ENCODE data around the gene YBX1.
"Not testable (repeated sequence)": the region's sequence is repeated elsewhere in the genome, so short reads cannot be mapped to it uniquely, and the experiment has no call there.

The YBX1 gene

DNA sequence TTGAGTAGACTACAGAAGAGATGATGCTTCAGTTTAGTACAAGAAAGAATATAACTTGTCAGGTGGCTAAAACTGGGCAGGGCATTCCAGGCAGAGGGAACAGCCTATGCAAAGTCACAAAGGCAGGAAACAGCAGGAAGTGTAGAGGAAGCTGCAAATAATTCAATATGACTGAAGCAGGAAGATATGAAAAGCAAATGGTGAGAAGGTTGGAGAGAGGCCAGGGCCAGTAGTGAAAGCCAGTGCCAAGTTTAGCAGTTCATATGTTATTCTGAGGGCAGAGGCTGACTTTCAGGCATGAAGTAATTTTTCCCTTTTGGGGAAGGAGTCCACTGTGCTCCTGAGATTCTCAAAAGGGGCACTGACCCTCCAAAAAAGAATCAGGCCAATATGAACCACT, 8.0 kb upstream of the YBX1 start:
- no peak overlapping the region for H3K4me3 ChIP-seq (ENCODE audit: insufficient read depth, low read depth, low read length, poor library complexity, severe bottlenecking)
- DNase-seq = no peak
- H3K27me3 ChIP-seq (replicated peaks; ENCODE audit: control insufficient read depth, insufficient read depth, low read length, poor library complexity, severe bottlenecking) = no peaks in the 10 kb centered on the region
- H3K27ac ChIP-seq (ENCODE audit: insufficient read depth, low read length, poor library complexity, severe bottlenecking) = no peak overlapping the region
- no peaks in the 10 kb centered on the region for H3K4me1 ChIP-seq (ENCODE audit: control insufficient read depth, insufficient read depth, low read length, poor library complexity, severe bottlenecking)
- H3K9me3 ChIP-seq (ENCODE audit: control insufficient read depth, low read length) = no peaks in the 10 kb centered on the region
- peaks cover 32% of the 10 kb centered on the region for H3K36me3 ChIP-seq (ENCODE audit: control insufficient read depth, insufficient read depth, low read length)

DNA sequence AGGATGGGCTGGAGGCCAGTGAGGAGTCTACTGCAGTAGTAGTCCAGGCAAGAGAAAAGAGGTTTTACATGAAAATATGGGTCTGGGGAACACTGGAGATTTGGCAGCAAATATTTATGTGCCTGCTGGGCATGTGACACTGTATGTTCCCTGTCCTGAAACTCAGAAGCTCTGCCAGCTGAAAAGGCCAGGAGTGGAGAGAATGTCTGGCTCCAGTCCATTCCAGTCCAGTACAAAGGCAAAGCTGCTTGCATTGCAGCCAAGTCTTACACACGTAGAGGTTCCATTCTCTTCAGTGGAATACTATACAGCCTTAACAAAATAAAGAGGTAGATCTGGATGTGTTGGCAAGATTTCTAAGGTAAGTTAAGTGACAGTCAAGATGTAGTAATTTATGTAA, 7.5 kb upstream of the YBX1 start:
- Histone ChIP-seq H3K4me3 (ENCODE audit: insufficient read depth, low read depth, low read length, poor library complexity, severe bottlenecking) (no peak overlapping the region), H3K4me1 (ENCODE audit: control insufficient read depth, insufficient read depth, low read length, poor library complexity, severe bottlenecking) (no peaks in the 10 kb centered on the region), H3K27ac (ENCODE audit: insufficient read depth, low read length, poor library complexity, severe bottlenecking) (no peak overlapping the region), H3K9me3 (ENCODE audit: control insufficient read depth, low read length) (no peaks in the 10 kb centered on the region), H3K36me3 (ENCODE audit: control insufficient read depth, insufficient read depth, low read length) (peaks cover 31% of the 10 kb centered on the region), H3K27me3 (replicated peaks; ENCODE audit: control insufficient read depth, insufficient read depth, low read length, poor library complexity, severe bottlenecking) (no peaks in the 10 kb centered on the region)
- DNase-seq = no peak

DNA sequence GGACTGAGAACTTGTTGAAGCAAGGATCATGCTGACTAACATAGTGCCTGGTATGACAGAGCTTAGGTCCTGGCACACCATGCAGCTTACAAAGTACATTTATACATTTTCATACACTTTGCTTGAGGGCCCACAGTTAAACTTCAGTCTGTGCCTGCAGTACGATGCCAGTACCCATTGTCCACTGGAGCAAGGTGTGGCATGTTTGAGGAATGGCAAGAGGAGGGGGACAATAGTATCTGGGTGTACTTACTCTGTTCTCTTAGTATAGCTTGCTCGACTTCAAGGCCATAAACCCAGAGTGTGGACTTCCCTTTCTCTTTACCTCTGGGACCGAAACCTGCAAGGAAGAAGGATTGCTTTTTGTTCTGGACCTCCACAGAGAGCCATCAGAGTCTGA, 6.8 kb upstream of the YBX1 start:
- H3K4me3 ChIP-seq (ENCODE audit: insufficient read depth, low read depth, low read length, poor library complexity, severe bottlenecking) = no peak overlapping the region
- peaks cover 24% of the 10 kb centered on the region for H3K36me3 ChIP-seq (ENCODE audit: control insufficient read depth, insufficient read depth, low read length)
- H3K27ac ChIP-seq (ENCODE audit: insufficient read depth, low read length, poor library complexity, severe bottlenecking) = no peak overlapping the region
- H3K4me1 ChIP-seq (ENCODE audit: control insufficient read depth, insufficient read depth, low read length, poor library complexity, severe bottlenecking) = no peaks in the 10 kb centered on the region
- no peaks in the 10 kb centered on the region for H3K27me3 ChIP-seq (replicated peaks; ENCODE audit: control insufficient read depth, insufficient read depth, low read length, poor library complexity, severe bottlenecking)
- H3K9me3 ChIP-seq (ENCODE audit: control insufficient read depth, low read length) = no peaks in the 10 kb centered on the region
- DNase-seq = no peak

DNA sequence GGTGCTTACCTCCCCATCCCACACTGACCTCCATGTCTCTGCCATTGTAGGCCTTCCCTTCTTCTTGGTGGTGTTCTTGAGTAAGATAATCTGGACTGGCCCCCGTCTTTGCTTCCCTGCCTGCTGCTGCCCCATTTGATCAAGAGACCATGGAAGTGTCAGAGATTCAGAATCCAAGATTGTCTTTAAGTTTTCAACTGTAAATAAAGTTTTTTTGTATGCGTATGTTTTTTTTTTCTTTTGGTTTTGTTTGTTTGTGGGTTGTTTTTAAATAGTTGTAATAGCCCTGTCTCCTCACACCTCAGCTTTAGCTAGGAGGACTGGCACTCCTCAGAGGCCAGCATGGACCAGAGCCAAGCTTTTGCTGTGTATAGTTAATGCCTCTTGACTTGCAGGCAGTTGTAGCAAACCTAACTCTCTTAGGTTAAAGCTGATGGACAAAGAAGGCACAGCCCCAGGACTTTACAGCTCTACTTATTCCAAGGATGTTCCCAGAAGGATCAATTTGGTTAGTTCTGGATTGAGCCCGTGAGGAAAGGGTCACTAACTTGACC, 5.6 kb upstream of the YBX1 start:
- H3K27ac ChIP-seq (ENCODE audit: insufficient read depth, low read length, poor library complexity, severe bottlenecking) = no peak overlapping the region

DNA sequence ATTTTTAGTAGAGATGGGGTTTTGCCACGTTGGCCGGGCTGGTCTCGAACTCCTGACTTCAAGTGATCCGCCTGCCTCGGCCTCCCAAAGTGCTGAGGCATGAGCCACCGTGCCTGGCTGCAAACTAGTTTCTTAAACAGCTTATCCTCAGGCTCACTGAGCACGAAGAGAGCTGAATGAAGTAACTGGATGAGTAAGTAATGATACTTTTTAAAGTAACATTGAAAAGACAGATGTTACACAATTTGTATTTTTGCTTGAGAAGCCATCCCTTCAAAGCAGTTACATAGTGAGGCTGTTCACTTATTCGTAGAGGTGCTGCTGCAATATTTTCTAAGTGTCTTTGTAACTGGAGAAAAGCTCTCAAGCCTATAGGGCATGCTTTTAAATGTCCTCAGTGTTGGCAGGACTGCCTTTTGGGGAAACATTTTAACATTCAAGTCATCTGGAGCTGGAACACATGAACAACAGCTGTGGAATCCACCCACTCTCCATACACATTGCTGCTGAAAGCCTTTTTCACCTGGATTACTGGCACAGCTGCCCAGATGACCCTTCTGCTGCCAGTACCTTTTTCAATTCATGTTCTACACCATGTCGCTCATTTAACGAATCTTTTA, 2.7 kb upstream of the YBX1 start:
- H3K36me3 ChIP-seq (ENCODE audit: control insufficient read depth, insufficient read depth, low read length) = peaks cover 13% of the 10 kb centered on the region
- DNase-seq = no peak
- H3K9me3 ChIP-seq (ENCODE audit: control insufficient read depth, low read length) = no peaks in the 10 kb centered on the region
- H3K4me3 ChIP-seq (ENCODE audit: insufficient read depth, low read depth, low read length, poor library complexity, severe bottlenecking) = no peak overlapping the region
- H3K27ac ChIP-seq (ENCODE audit: insufficient read depth, low read length, poor library complexity, severe bottlenecking) = no peak overlapping the region
- peaks cover 8% of the 10 kb centered on the region for H3K4me1 ChIP-seq (ENCODE audit: control insufficient read depth, insufficient read depth, low read length, poor library complexity, severe bottlenecking)
- no peaks in the 10 kb centered on the region for H3K27me3 ChIP-seq (replicated peaks; ENCODE audit: control insufficient read depth, insufficient read depth, low read length, poor library complexity, severe bottlenecking)

More for the DNA sequence above, 5.6 kb upstream of the YBX1 start:
- Histone ChIP-seq H3K27me3 (replicated peaks; ENCODE audit: control insufficient read depth, insufficient read depth, low read length, poor library complexity, severe bottlenecking) (no peaks in the 10 kb centered on the region), H3K4me3 (ENCODE audit: insufficient read depth, low read depth, low read length, poor library complexity, severe bottlenecking) (no peak overlapping the region), H3K9me3 (ENCODE audit: control insufficient read depth, low read length) (no peaks in the 10 kb centered on the region), H3K4me1 (ENCODE audit: control insufficient read depth, insufficient read depth, low read length, poor library complexity, severe bottlenecking) (peaks cover 2% of the 10 kb centered on the region), H3K36me3 (ENCODE audit: control insufficient read depth, insufficient read depth, low read length) (peaks cover 23% of the 10 kb centered on the region)
- DNase-seq = no peak

DNA sequence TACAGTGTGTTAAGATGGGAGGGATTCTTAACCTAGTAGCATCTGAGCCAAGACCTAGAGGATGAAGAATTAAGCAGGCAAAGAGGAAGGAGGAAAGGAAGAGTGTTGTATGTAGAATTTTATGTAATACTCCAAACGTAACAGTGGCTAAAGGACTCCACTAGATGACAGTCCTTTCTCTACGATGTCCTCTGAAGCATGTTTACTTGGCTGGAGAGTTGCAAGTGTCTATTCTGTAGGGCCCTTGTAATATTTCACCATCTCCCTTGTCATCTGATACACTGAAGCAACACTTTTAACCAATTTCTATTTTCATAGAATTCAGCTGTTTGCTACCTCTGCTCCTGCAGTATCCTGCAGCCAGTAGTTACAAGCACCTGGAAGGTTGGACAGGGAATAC, 2.2 kb upstream of the YBX1 start:
- H3K4me3 ChIP-seq (ENCODE audit: insufficient read depth, low read depth, low read length, poor library complexity, severe bottlenecking) = no peak overlapping the region
- no peaks in the 10 kb centered on the region for H3K27me3 ChIP-seq (replicated peaks; ENCODE audit: control insufficient read depth, insufficient read depth, low read length, poor library complexity, severe bottlenecking)
- H3K9me3 ChIP-seq (ENCODE audit: control insufficient read depth, low read length) = no peaks in the 10 kb centered on the region

DNA sequence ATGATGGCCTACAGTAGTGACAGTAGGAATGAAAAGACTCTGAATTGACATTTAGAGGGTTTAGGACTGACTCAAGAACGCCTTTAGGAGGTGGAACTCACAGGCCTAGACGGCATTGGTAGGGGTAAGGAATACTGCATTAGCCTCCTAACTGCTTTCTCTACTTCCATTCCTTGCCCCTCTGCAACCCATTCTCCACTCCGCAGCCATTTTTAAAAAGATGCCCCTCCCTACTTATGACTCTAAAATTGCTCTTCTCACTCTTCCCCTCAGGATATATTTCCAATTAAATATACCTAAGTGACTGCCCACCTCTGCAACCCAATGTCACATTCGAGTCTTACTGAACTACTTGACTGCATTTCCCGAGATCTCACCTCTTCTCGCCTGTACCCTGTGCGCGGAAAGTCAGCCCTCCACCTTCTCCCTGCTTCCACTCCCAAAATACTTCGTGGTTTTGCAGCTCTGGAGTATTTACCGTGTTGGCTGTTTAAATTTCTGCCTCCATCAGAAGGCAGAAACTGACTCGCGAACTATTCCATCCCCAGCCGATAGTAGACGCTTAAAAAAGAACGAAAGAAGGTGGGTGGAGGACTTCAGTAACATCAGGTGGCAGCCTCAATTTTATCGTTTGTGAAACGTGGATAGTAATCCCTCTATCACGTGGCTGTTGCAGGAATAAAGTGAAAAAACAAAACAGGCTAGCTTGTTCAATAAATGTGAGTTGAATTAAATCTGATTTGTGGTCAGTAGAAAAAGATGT, 1.1 kb upstream of the YBX1 start:
- H3K4me1 ChIP-seq (ENCODE audit: control insufficient read depth, insufficient read depth, low read length, poor library complexity, severe bottlenecking) = peaks cover 23% of the 10 kb centered on the region
- peak overlapping the region; percentile 87 for H3K27ac ChIP-seq (ENCODE audit: insufficient read depth, low read length, poor library complexity, severe bottlenecking)
- no peaks in the 10 kb centered on the region for H3K36me3 ChIP-seq (ENCODE audit: control insufficient read depth, insufficient read depth, low read length)
- H3K27me3 ChIP-seq (replicated peaks; ENCODE audit: control insufficient read depth, insufficient read depth, low read length, poor library complexity, severe bottlenecking) = no peaks in the 10 kb centered on the region
- H3K4me3 ChIP-seq (ENCODE audit: insufficient read depth, low read depth, low read length, poor library complexity, severe bottlenecking) = peak overlapping the region; percentile 78
- no peak for DNase-seq
- H3K9me3 ChIP-seq (ENCODE audit: control insufficient read depth, low read length) = no peaks in the 10 kb centered on the region

More for the DNA sequence above, 2.2 kb upstream of the YBX1 start:
- Histone ChIP-seq H3K36me3 (ENCODE audit: control insufficient read depth, insufficient read depth, low read length) (peaks cover 10% of the 10 kb centered on the region), H3K4me1 (ENCODE audit: control insufficient read depth, insufficient read depth, low read length, poor library complexity, severe bottlenecking) (peaks cover 14% of the 10 kb centered on the region), H3K27ac (ENCODE audit: insufficient read depth, low read length, poor library complexity, severe bottlenecking) (no peak overlapping the region)
- DNase-seq = no peak

GRCh38 chr1:42682484-42682738, 193 bp downstream of the YBX1 start:
- Histone ChIP-seq H3K4me1 (ENCODE audit: control insufficient read depth, insufficient read depth, low read length, poor library complexity, severe bottlenecking) (peaks cover 29% of the 10 kb centered on the region), H3K4me3 (ENCODE audit: insufficient read depth, low read depth, low read length, poor library complexity, severe bottlenecking) (peak overlapping the region; percentile 78), H3K27ac (ENCODE audit: insufficient read depth, low read length, poor library complexity, severe bottlenecking) (peak overlapping the region; percentile 87)
- not testable (repeated sequence) for H3K9me3 ChIP-seq (ENCODE audit: control insufficient read depth, low read length); DNase-seq; H3K27me3 ChIP-seq (replicated peaks; ENCODE audit: control insufficient read depth, insufficient read depth, low read length, poor library complexity, severe bottlenecking); H3K36me3 ChIP-seq (ENCODE audit: control insufficient read depth, insufficient read depth, low read length)

GRCh38 chr1:42682739-42683531, 717 bp downstream of the YBX1 start:
- peak overlapping the region; percentile 78 for H3K4me3 ChIP-seq (ENCODE audit: insufficient read depth, low read depth, low read length, poor library complexity, severe bottlenecking)
- no peaks in the 10 kb centered on the region for H3K9me3 ChIP-seq (ENCODE audit: control insufficient read depth, low read length)
- H3K27me3 ChIP-seq (replicated peaks; ENCODE audit: control insufficient read depth, insufficient read depth, low read length, poor library complexity, severe bottlenecking) = no peaks in the 10 kb centered on the region
- DNase-seq = peak; percentile 53 to 60 (median 54)
- no peaks in the 10 kb centered on the region for H3K36me3 ChIP-seq (ENCODE audit: control insufficient read depth, insufficient read depth, low read length)
- H3K27ac ChIP-seq (ENCODE audit: insufficient read depth, low read length, poor library complexity, severe bottlenecking) = peak overlapping the region; percentile 87
- peaks cover 31% of the 10 kb centered on the region for H3K4me1 ChIP-seq (ENCODE audit: control insufficient read depth, insufficient read depth, low read length, poor library complexity, severe bottlenecking)

DNA sequence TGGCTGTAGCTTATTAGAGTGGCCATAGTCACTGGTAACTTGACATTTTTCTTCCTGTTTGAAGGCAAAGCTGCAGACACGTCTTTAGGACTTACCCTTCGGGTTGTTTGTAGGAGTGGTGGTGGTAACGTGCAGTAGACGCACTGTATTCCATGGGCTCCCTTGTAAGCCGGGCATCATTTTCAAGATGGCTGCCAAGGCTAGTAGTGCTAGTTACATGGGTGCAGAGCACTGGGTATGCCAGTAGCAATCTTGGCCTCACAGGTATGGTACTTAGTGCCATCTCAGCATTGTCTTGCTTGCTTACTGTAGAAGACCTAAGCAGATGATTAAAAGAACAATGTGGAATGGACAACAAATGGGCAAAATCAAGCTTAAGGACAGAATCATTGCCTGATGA, 1.9 kb downstream of the YBX1 start:
- no peaks in the 10 kb centered on the region for H3K27me3 ChIP-seq (replicated peaks; ENCODE audit: control insufficient read depth, insufficient read depth, low read length, poor library complexity, severe bottlenecking)
- H3K4me3 ChIP-seq (ENCODE audit: insufficient read depth, low read depth, low read length, poor library complexity, severe bottlenecking) = peak overlapping the region; percentile 64
- DNase-seq = peak in 1 of 3 donors; percentile 3
- H3K36me3 ChIP-seq (ENCODE audit: control insufficient read depth, insufficient read depth, low read length) = no peaks in the 10 kb centered on the region
- H3K4me1 ChIP-seq (ENCODE audit: control insufficient read depth, insufficient read depth, low read length, poor library complexity, severe bottlenecking) = peaks cover 33% of the 10 kb centered on the region
- H3K9me3 ChIP-seq (ENCODE audit: control insufficient read depth, low read length) = no peaks in the 10 kb centered on the region
- peak overlapping the region; percentile 73 for H3K27ac ChIP-seq (ENCODE audit: insufficient read depth, low read length, poor library complexity, severe bottlenecking)

All from effector memory CD4-positive, alpha-beta T cell (primary cell).